Suprapubic skin (tissue), 4 donors: ENCODE results near the gene PNPLA2. TPM values are rescaled to one million over a fixed set of nuclear protein-coding genes. Genes with fewer than 3 reads are reported as not detected.

Source experiments
- DNase-seq, 2 donors: peaks; one replicate each; pipeline ENCODE4 v3.0.0-alpha.2; 2019; ENCODE audit warnings: low spot score in 2 of 2
- H3K27ac ChIP-seq: fragments of 200-600 bp; sonication (generic); one replicate; pipeline ENCODE4 v1.5.1; 2019
- H3K27me3 ChIP-seq: fragments of 200-600 bp; sonication (generic); one replicate; pipeline ENCODE4 v1.5.1; 2019
- H3K36me3 ChIP-seq: fragments of 200-600 bp; sonication (generic); one replicate; pipeline ENCODE4 v1.5.1; 2019
- H3K4me1 ChIP-seq: fragments of 200-600 bp; sonication (generic); one replicate; pipeline ENCODE4 v1.5.1; 2019
- H3K4me3 ChIP-seq: fragments of 200-600 bp; sonication (generic); one replicate; pipeline ENCODE4 v1.5.1; 2019; ENCODE audit warnings: mild to moderate bottlenecking
- H3K9me3 ChIP-seq: fragments of 200-600 bp; sonication (generic); one replicate; pipeline ENCODE4 v1.5.1; 2019
- EP300 ChIP-seq: sonication (generic); formaldehyde crosslinking; IDR thresholded peaks from one replicate; pipeline ENCODE4 v1.6.1; 2017; ENCODE audit warnings: antibody characterized with exemption
- POLR2A ChIP-seq, 2 donors: fragments of 450-650 bp; IDR thresholded peaks; one replicate each; pipeline ENCODE4 v1.6.1; 2017; ENCODE audit warnings: antibody characterized with exemption in 2 of 2, mild to moderate bottlenecking in 2 of 2, moderate library complexity in 2 of 2
- POLR2AphosphoS5 ChIP-seq, 3 donors: sonication (generic); formaldehyde crosslinking; IDR thresholded peaks; one replicate each; pipeline ENCODE4 v1.6.1; 2017; ENCODE audit warnings: antibody characterized with exemption in 3 of 3
- WGBS: methylation state at CpG from one replicate; pipeline ENCODE4 v1.1.5; 2018; 5-methylcytosine and 5-hydroxymethylcytosine counted together
- total RNA-seq, 4 donors: library from RNA; depleted of rRNA; stranded (reverse); fragments of >200 nt; gene quantifications; one replicate each; pipeline ENCODE4 v1.1.0, GENCODE V29; 2016
- TF ChIP-seq, protein P1 (sequence below), 2 donors: fragments of 200-600 bp in 1 of 2; fragments of 450-650 bp in 1 of 2; sonication (generic) in 1 of 2; IDR thresholded peaks; one replicate each; pipeline ENCODE4 v1.5.1; 2016 to 2019; ENCODE audit warnings: antibody characterized with exemption in 2 of 2, mild to moderate bottlenecking in 1 of 2, moderate library complexity in 1 of 2

Gene PNPLA2
- total RNA-seq, 4 donors from 2014 or later = 74.9 to 117 (median 85.9) TPM

DNA sequence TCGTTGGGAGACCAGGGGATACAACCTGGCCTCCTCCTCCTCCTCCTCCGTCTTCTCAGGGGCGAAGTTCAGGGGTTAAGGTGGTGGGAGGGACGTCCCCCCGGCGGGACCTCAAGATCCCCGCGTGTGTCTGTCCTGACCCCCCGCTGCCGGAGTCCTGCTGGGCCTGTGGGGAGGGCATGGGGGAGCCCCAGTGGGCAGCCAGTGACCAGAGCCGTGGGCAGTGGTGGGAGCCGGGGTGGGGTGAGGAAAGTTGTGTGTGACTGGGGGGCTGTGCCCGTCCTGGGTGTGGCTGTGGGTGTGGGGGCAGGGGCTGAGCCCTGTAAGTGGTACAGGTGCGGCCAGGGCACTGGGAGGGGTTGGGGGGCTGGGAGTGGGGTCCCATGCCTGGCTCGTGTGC is 34.0 kb downstream of the PNPLA2 start:
- Histone ChIP-seq H3K27me3 (peaks cover 17% of the 10 kb centered on the region), H3K36me3 (no peaks in the 10 kb centered on the region), H3K4me3 (no peak overlapping the region), H3K4me1 (peaks cover 59% of the 10 kb centered on the region), H3K9me3 (no peaks in the 10 kb centered on the region), H3K27ac (no peak overlapping the region)
- TF ChIP-seq POLR2AphosphoS5 (IDR thresholded peaks at IDR 0.05) (no peak), POLR2A (IDR thresholded peaks at IDR 0.05) (no peak), EP300 (no peak)
- TF ChIP-seq, protein P1, sequence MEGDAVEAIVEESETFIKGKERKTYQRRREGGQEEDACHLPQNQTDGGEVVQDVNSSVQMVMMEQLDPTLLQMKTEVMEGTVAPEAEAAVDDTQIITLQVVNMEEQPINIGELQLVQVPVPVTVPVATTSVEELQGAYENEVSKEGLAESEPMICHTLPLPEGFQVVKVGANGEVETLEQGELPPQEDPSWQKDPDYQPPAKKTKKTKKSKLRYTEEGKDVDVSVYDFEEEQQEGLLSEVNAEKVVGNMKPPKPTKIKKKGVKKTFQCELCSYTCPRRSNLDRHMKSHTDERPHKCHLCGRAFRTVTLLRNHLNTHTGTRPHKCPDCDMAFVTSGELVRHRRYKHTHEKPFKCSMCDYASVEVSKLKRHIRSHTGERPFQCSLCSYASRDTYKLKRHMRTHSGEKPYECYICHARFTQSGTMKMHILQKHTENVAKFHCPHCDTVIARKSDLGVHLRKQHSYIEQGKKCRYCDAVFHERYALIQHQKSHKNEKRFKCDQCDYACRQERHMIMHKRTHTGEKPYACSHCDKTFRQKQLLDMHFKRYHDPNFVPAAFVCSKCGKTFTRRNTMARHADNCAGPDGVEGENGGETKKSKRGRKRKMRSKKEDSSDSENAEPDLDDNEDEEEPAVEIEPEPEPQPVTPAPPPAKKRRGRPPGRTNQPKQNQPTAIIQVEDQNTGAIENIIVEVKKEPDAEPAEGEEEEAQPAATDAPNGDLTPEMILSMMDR (IDR thresholded peaks at IDR 0.05) = no peak
- no peak for DNase-seq
- WGBS = 77% methylated on average over 8 of the region's 15 CpGs

DNA sequence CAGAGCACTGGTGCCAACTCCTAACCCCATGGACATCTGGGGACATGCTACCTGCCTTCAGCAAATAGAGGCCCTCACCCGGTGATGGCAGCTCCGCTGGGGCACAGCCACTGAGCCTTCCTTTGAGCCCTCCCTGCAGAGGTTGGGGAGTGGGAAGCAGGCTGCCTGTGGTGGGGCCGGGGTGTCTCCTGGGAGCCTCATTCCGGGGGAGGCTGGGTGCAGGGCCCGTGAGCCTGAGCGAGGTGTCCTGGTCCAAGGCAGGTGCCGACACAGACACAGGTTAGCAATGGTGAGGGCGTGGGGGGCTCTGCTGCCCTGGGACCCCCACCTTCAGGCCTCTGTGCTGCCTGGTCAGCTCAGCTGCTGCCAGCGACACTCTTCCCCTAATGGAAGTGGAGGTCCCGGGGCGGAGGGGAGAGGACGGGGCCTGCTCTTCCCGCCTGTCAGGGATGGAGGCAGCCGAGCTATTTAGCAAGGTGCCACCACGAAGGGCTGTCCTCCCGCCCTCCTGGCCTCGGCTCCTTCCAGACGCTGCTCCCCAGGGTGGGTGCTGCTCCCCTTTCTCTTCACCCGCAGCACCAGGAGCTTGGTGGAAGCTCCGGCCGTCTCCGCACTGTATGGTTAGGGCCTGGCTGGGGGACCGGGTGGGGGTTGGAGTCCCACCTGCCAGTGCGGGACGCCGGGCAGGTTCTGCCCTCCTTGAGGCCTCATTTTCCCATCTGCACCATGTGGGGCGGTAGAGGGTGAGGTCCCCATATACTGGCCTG is 35.2 kb downstream of the PNPLA2 start:
- peaks cover 16% of the 10 kb centered on the region for H3K27me3 ChIP-seq
- no peak for DNase-seq
- no peak for TF ChIP-seq POLR2AphosphoS5 (IDR thresholded peaks at IDR 0.05)
- no peak for TF ChIP-seq POLR2A (IDR thresholded peaks at IDR 0.05)
- TF ChIP-seq, protein P1 (IDR thresholded peaks at IDR 0.05) = no peak
- no peak for TF ChIP-seq EP300
- H3K27ac ChIP-seq = no peak overlapping the region
- no peaks in the 10 kb centered on the region for H3K9me3 ChIP-seq
- peaks cover 56% of the 10 kb centered on the region for H3K4me1 ChIP-seq
- H3K36me3 ChIP-seq = no peaks in the 10 kb centered on the region
- no peak overlapping the region for H3K4me3 ChIP-seq
- no CpG with 5 or more reads among the region's 27 CpGs for WGBS

DNA sequence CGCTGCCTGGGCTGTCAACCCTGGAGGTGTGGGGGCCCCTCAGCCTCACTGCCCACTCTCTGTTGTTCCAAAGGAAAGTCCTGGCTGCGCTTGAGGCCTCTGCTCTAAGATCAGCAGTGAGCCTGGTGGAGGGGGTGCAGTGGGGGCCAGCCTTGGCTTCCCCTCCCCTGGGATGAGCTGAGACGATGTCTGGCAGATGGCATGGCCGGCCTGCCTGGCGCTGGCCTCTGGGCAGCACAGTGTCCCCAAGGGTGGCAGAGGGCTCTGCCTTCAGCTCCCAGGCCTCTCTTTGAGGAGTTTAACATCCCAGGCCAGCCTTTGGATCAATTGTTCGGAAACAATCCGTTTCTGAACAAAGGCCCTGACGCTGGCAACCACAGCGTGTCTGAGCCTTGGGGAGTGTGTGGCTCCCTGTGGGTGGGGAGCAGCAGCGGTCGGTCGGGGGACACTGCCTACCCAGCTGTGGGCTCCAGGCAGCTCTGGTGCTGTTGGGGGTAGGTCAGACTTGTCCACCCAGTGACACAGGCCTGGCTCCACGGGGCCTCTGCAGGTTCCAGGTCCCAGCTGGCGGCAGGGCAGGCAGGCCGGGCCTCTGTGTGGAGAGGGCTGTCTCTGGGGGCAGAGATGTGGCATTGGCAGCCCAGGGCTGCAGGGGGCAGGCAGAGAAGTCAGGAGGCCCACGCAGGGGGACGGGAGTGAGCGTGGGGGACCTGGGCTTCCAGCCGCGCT is 36.1 kb downstream of the PNPLA2 start:
- Histone ChIP-seq H3K36me3 (no peaks in the 10 kb centered on the region), H3K4me3 (no peak overlapping the region), H3K4me1 (peaks cover 58% of the 10 kb centered on the region), H3K9me3 (no peaks in the 10 kb centered on the region), H3K27me3 (peaks cover 9% of the 10 kb centered on the region), H3K27ac (no peak overlapping the region)
- no peak for DNase-seq
- 85% methylated on average over 11 of the region's 20 CpGs for whole genome bisulfite sequencing
- TF ChIP-seq, protein P1 (IDR thresholded peaks at IDR 0.05) = no peak
- TF ChIP-seq POLR2A (IDR thresholded peaks at IDR 0.05) = no peak
- TF ChIP-seq POLR2AphosphoS5 (IDR thresholded peaks at IDR 0.05) = no peak
- no peak for TF ChIP-seq EP300

DNA sequence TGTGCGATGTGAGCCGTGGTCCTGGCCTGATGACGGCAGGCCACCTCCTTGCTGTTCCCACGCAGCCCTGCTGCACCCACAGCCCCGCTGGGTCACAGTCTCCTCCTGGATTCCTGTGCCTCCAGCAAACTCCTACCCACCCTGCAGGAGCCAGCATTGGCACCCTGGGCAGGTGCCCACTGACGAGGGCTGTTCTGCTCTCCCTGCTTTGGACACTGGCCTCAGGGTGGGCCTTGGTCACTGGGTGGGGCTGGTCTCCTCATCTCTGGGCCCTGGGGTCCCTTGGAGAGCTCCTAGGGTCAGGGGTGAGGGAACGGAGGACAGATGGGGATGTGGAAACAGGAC is 36.6 kb downstream of the PNPLA2 start:
- TF ChIP-seq POLR2AphosphoS5 (IDR thresholded peaks at IDR 0.05) = no peak
- no peak for TF ChIP-seq POLR2A (IDR thresholded peaks at IDR 0.05)
- no peak for TF ChIP-seq EP300
- TF ChIP-seq, protein P1 (IDR thresholded peaks at IDR 0.05) = no peak
- H3K27me3 ChIP-seq = peaks cover 4% of the 10 kb centered on the region
- H3K36me3 ChIP-seq = no peaks in the 10 kb centered on the region
- H3K27ac ChIP-seq = no peak overlapping the region
- 93% methylated on average over 2 of the region's 7 CpGs for WGBS
- H3K4me3 ChIP-seq = no peak overlapping the region
- peaks cover 58% of the 10 kb centered on the region for H3K4me1 ChIP-seq
- H3K9me3 ChIP-seq = no peaks in the 10 kb centered on the region
- DNase-seq = no peak

DNA sequence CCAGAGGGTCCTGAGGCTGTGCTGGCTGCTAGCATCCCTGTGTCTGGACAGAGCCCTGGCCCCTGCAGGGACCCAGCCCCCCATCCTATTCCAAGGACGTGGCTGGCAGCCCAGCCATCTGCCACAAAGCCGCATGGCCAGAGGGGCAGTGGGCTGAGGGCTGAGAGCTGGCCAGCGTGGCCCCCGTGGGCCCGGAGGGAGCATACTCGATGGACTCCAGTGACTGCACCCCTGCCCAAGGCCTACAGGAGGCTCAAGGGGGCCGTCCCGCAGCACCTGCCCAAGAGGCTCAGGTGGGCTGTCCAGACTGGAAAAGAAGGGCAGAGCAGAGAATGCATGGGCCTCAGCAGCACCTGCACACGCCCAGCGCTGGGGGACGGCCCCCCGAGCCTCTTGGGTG is 37.1 kb downstream of the PNPLA2 start:
- H3K27ac ChIP-seq = no peak overlapping the region
- TF ChIP-seq POLR2A (IDR thresholded peaks at IDR 0.05) (no peak), EP300 (no peak), POLR2AphosphoS5 (IDR thresholded peaks at IDR 0.05) (no peak)
- TF ChIP-seq, protein P1 (IDR thresholded peaks at IDR 0.05) = no peak
- no peak overlapping the region for H3K4me3 ChIP-seq
- no peaks in the 10 kb centered on the region for H3K36me3 ChIP-seq
- H3K9me3 ChIP-seq = no peaks in the 10 kb centered on the region
- peaks cover 53% of the 10 kb centered on the region for H3K4me1 ChIP-seq
- DNase-seq = no peak
- H3K27me3 ChIP-seq = no peaks in the 10 kb centered on the region
- WGBS = 62% methylated on average over 4 of the region's 12 CpGs
